M059J (cell line): Measurements from ENCODE around the gene ABCA2. TPM values are rescaled to one million over a fixed set of nuclear protein-coding genes. Genes with fewer than 3 reads are reported as not detected.

ENCODE experiments used
- DNase-seq: peaks from one replicate; pipeline ENCODE4 v3.0.0-alpha.2; 2012; ENCODE audit warnings: low read depth
- total RNA-seq: library from RNA; depleted of rRNA; stranded (reverse); fragments of >200 nt; shearing (Covaris generic); gene quantifications from 2 replicates; pipeline ENCODE4 v1.2.3, GENCODE V29; 2014

Gene ABCA2
- total RNA-seq, 1 experiment from 2014 or later = 10.2 TPM

GRCh38 chr9:137031904-137032640 is 4.0 kb upstream of the ABCA2 start, which contains the start of gene FUT7:
FUT7 (minus strand) TSS chr9:137032088; CDS start chr9:137031991, 97 bp downstream.
- DNase-seq = no peak

- DNase-seq = no peak
Observed at GRCh38 chr9:137030538-137031527, 2.8 kb upstream of the ABCA2 start.

GRCh38 chr9:137030006-137030405 is 2.0 kb upstream of the ABCA2 start:
- no peak for DNase-seq

DNA sequence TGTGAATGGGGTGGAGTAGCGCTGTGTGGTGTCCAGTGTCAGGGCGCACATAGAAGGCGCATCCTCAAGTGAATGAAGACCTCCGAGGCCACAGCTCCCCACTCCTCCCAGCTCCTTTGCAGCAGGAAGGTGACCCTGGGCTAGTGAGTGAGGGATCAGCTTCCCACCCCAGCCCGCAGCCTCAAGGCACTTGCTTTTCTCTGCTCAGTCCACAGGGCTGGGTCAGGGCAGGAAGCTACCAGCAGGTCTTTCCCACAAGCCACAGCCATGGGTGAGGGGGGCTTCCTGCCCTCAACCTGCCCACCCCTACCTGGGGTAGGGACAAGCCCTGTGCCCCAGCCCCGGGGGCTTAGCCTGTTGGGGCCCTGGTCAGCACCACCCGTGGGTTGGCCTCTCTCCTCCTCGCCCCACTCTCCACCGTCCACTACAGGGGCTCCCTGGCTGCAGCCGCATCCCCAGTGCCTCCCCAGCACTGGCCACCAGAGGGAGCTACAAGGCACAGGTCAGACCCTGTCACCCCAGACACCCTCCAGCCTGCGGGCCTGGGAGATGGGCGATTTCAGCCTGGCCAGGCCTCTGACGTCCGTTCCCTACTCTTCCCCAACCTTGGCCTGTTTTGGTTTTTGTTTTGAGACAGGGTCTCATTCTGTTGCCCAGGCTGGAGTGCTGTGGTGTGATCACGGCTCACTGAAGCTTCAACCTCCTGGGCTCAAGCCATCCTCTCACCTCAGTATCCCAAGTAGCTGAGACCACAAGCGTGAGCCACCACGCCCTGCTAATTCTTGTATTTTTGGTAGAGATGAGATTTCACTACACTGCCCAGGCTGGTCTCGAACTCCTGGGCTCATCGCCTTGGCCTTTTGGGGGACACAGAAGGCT is 1.3 kb upstream of the ABCA2 start:
- DNase-seq = peak; percentile 60

- peak; percentile 59 for DNase-seq
Observed at GRCh38 chr9:137028263-137029057, 423 bp upstream of the ABCA2 start.

GRCh38 chr9:137026828-137027227 is 1.2 kb downstream of the ABCA2 start:
- no peak for DNase-seq

- DNase-seq = no peak
Observed at GRCh38 chr9:137026384-137026783, 1.7 kb downstream of the ABCA2 start.

GRCh38 chr9:137025517-137025966 is 2.5 kb downstream of the ABCA2 start:
- no peak for DNase-seq

- no peak for DNase-seq
Observed at GRCh38 chr9:137023583-137023991, 4.5 kb downstream of the ABCA2 start.

DNA sequence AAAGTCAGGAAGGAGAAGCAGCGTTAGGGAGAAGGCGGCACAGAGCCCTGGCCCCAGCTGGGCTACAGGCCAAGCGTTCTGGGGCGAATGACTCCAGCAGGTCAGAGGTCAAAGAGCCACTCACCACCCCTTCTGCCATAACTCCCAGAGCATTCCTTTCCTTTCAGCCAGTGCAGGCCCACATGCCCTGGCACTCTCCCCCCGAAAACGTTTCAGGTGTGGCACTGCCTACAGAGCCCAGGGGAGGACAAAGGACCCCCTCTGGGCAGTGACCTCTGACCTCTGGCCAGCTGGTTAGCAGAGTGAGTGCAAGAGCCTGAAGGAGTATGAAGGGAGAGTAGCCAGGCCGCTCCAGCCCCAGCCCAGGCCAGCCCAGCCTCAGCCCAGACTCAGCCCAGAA is 4.9 kb downstream of the ABCA2 start:
- DNase-seq = no peak

DNA sequence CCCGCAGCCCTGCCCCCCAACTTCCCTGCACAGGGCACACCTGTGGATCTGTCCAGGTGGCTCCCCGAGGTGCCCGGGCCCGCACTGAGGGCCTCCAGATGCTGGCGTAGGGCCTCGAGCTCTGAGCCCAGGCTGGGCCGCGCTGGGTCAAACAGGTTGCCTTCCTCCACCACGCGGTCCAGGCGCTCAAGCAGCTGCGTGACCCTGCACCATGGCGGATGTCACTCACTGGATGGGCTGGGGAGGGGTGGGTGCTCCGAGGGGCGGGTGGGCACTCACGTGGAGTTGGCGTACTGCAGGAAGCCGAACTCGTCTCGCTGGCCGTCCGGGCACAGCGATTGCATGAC is 5.4 kb downstream of the ABCA2 start:
- no peak for DNase-seq

DNA sequence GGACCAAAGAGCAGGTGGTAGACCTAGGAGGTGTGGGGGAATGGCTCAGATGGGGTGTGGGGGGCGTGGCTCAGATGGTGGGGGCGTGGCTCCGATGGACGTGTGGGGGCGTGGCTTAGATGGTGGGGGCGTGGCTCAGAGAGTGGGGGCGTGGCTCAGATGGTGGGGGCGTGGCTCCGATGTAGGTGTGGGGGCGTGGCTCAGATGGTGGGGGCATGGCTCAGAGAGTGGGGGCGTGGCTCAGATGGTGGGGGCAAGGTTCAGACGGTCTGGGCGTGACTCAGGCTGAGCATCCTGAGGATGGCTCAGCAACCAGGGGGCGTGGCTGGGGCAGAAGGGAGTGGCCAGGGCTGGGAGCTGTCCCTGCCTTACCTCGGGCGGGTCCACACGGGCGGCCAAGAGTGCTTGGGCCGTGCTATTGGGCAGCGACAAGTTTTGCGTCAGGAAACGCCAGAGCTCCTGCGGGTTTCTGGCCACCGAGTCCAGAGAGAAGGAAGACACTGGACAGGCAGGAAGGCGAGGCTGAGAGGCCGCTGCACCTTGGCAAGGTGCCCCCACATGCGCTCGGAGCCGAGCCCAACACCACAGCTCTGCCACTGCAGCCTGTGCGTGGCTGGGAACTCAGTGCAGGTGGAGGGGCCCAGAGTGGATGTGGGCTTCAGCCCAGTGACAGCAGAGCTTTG is 5.9 kb downstream of the ABCA2 start:
- DNase-seq = peak; percentile 61

DNA sequence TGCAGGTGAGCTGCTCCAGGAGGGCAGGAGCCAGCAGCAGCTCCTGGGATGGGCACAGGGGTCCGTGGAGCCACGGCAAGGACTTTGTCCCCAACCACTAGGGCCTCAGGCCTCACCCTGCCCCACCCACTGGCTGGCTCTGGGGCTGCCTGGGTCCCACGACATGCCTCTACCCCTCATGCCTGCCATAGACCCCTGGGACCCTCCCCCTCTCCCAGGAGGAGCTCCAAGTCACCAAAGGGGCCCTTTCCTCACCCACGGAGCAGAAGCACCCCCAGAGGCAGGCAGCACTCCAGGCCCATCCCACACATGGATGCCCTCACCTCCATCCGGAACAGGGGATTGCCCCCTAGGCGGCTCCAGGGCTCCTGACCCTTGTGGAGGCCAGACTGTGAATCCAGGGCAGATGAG is 6.5 kb downstream of the ABCA2 start:
- DNase-seq = no peak

DNA sequence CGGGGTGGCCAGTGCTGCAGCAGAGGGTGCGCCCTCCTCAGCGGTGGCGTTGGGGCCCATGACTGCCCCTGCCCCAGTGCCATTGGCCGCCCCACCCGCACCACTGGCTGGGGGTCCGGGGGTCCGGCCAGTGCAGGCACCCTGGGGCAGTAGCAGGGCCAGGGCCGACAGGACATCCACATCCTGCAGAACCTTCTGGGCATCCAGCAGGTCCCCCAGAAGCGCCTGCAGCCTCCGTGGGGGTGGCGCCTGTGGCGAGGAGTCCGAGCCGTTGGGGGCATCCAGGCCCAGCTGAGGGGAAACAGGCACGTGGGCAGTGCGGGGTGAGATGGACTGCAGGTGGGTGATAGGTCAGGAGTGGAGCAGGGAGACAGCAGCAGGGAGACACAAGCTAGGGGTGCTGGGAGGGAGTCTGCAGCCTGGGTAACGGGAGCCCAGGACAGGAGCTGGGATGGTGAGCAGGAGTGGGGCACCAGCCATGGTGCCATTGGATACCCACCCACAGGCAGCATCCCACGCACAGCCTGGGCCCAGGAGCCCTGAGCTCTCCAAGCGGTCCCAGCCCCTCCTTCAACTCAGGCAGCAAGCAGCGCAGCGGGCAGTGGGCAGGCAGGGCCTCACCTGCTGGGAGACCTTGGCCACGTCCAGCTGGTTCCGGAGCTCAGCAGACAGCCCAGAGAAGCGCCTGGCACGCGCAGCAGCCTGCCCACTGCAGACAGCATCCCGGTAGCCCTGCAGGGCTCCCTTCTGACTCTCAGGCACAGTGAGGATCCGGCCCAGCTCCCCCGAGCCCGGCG is 7.1 kb downstream of the ABCA2 start:
- no peak for DNase-seq

DNA sequence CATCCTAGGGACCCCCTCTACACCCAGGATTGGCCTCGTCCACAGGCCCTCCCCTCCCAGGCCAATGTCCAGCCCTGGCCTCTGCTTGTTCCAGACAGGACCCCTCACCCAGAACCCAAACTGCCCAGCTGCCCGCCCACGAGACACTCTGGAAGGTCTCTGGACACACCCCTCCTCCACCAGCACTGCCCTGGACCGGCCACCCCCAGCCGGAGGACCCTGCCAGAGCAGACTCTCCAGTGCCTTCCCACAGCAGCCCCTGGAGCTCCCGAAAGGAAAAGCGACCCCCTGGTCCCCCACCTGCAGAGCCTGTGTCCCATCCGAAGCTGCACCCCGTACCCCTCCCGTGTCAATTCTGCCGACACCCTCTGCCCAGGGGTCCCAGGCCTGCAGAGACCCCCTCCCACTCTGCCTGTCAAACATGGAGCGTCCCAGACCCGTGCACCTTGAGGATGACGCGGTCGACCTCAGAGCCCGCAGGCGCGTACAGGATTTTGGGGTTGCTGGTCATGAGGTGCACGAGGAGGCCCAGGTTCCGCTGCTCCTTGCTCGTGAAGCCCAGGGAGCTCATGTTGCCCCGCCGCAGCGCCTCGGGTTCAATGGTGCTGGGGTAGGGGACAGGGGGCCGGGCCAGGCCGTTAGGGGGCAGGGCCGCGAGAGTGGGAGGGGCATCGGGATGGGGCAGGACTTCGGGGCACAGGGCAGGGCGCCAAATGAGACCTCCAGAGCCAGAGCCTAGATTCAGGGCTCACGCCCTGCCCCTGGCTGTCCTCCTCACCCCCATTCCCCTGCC is 8.0 kb downstream of the ABCA2 start:
- no peak for DNase-seq

GRCh38 chr9:137018761-137019559 is 9.1 kb downstream of the ABCA2 start:
- DNase-seq = no peak

DNA sequence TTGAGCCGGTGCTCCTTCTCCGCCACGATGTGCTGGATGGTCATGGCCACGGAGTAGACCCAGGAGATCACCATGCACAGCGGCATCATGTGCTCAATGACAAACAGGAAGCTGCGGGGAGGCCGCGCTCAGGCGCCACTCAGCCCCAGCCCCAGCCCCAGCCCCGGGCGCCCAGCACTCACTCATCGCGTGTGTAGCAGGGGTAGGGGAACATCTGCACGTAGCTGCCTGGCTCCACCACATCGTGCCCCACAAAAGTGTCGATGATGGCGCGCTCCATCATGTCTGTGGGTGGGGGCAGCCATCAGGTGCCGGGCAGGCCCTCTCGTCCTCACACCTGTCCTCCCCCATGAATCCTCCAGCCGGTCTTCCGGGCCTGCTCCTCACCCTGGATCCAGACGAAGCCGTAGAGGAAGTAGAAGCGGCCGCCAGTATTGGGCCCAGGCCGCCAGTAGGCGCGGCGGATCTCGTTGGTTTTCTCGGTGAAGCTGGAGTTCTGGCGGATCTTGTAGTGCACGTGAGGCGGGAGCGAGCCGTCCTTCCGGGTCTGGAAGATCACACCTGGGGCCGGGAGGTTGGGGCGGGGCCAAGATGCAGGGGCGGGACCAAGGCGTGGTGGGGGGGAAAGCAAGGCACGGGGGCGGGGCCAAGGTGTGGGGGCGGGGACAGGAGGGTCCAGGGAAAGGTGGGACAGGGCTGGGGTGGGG is 10.1 kb downstream of the ABCA2 start:
- DNase-seq = no peak
